GM21526 (cell line): ENCODE data around the gene PRODH2.

Experiments used
- ATAC-seq: cut with Tn5 transposase; IDR thresholded peaks from one replicate; pipeline ENCODE4 v1.9.1; 2021; ENCODE audit warnings: moderate library complexity; ENCODE audit not compliant: unreplicated experiment, low FRiP score

PRODH2 gene, protein sequence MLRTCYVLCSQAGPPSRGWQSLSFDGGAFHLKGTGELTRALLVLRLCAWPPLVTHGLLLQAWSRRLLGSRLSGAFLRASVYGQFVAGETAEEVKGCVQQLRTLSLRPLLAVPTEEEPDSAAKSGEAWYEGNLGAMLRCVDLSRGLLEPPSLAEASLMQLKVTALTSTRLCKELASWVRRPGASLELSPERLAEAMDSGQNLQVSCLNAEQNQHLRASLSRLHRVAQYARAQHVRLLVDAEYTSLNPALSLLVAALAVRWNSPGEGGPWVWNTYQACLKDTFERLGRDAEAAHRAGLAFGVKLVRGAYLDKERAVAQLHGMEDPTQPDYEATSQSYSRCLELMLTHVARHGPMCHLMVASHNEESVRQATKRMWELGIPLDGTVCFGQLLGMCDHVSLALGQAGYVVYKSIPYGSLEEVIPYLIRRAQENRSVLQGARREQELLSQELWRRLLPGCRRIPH

DNA sequence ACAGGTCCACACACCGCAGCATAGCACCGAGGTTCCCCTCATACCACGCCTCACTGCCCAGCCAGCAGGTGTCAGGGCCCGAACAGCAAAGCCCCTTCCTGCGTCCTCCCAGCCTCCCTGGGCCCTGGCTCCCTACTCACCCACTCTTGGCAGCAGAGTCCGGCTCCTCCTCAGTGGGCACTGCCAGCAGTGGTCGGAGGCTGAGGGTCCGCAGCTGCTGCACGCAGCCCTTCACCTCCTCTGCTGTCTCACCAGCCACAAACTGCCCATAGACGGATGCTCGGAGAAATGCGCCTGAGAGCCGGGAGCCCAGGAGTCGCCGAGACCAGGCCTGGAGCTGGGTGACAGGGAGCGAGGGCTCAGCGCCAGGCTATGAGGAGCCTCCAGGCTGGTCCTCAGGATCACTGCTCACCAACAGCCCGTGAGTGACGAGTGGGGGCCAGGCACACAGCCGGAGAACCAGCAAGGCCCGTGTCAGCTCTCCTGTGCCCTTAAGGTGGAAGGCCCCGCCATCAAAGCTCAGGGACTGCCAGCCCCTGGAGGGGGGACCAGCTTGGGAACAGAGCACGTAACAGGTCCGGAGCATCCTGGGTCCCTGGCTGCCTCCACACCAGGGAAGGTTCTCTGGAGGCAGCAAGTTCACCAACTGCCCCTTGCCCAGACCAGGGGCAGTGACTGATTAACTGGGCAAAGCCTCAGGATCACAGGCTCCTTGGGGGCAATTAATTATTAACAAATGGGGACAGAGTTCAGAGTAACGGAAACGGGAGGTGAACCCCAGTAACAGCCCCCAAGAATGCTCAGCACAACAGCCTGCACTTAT is at the start of gene PRODH2:
PRODH2 (minus strand) TSS at position 626 of the 823 bp plus-strand sequence; CDS start at position 586, 40 bp downstream.
- ATAC-seq: no peak

DNA sequence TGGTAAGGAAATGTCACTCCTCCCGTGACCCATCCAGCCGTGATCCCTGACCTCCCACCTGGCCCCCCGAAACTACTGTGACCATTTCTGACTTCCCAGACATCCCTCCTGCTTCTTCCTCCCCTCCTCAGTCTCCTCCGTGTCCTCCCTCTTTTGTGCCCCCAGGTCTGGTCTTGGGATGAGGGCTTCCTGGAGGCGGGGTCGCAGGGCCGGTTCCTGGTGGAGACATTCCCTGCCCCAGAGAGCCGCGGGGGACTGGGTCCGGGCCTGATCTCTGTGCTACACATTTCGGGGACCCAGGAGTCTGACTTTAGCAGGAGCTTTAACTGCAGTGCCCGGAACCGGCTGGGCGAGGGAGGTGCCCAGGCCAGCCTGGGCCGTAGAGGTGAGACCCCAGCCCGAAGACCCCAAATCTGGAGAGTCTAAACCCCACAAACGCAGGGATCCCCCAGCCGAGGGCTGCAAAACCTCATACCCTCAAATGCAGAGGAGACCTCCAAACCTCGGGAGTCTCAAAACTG is 49.1 kb upstream of the PRODH2 start:
- no peak for ATAC-seq

DNA sequence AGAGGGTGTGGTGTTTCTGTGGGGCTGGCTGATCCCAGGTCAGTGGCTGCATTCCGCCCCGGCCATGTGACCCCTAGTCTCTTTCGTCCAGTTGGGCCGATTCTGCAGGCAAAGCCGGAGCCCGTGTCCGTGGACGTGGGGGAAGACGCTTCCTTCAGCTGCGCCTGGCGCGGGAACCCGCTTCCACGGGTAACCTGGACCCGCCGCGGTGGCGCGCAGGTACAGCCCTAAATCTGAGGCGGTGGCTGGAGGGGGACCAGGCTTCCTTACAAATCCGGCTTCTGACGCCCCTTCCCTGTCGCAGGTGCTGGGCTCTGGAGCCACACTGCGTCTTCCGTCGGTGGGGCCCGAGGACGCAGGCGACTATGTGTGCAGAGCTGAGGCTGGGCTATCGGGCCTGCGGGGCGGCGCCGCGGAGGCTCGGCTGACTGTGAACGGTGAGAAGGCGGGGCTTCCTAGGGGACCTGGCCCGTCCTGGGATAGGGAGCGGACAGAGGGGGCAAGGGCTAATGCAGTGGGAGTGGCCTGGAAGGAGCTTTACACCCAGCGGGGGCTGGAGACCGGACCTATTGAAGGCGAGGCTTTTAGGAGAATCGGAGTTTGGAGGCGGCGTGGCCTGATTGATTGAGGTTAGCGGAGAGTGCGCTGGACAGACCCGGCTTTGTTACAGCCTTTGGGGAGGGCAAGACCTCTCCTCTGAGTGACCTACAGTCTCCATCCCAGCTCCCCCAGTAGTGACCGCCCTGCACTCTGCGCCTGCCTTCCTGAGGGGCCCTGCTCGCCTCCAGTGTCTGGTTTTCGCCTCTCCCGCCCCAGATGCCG is 48.4 kb upstream of the PRODH2 start:
- ATAC-seq: no peak

DNA sequence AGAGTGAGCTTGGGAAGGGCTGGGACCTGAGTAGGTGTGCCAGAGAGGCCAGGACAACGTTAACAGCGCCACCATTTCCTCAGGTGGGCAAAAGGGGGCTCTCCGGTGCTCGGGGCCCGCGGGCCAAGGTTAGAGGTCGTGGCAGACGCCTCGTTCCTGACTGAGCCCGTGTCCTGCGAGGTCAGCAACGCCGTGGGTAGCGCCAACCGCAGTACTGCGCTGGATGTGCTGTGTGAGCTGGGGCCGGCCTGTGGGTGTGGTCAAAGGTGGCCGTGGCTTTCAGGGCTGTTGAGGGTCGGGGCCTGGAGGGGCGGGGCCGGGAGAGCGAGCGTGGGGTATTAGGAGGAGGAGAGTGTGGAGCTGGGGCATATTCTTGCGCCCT is 47.8 kb upstream of the PRODH2 start:
- no peak for ATAC-seq

DNA sequence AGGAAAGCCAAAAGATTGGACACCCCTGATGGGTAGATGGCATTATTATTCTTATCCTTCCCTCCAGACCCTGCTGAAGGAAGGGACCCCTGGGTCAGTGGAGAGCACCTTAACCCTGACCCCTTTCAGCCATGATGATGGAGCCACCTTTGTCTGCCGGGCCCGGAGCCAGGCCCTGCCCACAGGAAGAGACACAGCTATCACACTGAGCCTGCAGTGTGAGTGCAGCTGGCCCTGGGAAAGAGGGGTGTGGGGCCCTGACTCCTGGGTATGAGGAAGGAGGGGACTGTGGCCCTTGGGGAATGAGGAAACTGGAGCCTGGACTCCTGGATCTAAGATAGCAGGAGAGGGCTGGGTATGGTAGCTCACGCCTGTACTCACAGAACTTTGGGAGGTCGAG is 46.8 kb upstream of the PRODH2 start:
- no peak for ATAC-seq

DNA sequence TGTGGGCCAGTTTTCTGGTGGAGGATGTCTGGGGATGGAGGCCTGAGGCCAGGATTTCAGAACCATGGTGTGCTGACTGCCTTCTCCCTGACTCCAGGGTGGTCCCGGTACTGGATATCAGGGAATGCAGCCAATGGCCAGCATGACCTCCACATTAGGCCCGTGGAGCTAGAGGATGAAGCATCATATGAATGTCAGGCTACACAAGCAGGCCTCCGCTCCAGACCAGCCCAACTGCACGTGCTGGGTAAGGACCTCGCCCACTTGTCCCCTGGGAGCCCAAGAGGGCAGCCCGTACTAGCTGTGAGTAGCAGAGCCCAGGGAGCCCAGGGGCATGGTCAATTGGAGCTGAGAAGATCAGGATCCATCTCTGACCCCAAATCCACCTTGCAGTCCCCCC is 45.7 kb upstream of the PRODH2 start:
- ATAC-seq: no peak

DNA sequence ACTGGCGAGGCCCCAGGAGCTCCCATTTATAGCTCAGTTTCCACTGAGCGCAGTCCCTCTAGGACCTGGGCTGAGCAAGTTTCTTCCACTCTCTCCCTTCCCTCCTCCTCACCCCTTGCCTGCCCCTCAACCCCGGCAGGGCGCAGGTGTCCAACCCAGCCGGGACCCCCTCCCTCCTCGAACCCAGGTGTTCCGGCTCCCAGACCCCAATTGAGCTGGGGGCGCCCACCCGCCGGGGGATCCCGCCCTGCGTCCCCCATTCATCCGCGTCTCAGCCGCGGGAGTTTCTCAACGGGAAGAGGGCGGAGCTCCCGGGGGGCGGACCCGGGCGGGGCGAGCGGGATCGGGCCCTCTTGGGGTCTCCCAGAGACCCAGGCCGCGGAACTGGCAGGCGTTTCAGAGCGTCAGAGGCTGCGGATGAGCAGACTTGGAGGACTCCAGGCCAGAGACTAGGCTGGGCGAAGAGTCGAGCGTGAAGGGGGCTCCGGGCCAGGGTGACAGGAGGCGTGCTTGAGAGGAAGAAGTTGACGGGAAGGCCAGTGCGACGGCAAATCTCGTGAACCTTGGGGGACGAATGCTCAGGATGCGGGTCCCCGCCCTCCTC is 44.0 kb upstream of the PRODH2 start, which contains the start of gene KIRREL2:
KIRREL2 (plus strand) TSS at position 366 of the 604 bp plus-strand sequence; CDS start at position 575, 209 bp downstream.
- ATAC-seq: no peak

DNA sequence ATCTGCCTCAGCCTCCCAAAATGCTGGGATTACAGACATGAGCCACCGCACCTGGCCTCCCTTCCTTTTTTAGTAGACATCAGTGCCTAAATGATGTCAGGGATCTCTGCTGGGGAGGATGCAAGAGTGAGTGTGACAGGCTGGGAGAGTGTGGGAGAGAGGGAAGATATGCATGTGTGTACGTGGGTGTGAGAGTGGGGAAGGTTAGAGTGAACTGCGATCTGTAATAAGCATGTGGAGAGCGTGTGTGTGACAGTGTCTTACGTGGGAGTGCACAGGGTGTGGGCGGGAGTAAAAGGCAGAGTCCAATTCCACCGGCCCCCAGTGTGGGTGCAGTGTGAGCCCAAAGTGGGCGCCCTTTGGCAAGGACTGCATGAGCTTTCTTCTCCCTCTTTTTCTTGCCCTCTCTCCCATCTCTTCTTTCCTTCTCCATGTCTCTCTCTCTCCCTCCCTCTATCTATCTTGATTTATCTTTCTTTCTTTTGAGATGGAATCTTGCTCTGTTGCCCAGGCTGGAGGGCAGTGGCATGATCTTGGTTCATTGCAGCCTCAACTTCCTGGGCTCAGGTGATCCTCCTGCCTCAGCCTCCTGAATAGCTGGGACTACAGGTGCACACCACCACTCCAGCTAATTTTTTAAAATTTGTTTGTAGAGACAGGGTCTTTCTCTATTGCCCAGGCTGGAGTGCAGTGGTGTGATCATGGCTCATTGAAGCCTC is 40.6 kb upstream of the PRODH2 start:
- no peak for ATAC-seq

DNA sequence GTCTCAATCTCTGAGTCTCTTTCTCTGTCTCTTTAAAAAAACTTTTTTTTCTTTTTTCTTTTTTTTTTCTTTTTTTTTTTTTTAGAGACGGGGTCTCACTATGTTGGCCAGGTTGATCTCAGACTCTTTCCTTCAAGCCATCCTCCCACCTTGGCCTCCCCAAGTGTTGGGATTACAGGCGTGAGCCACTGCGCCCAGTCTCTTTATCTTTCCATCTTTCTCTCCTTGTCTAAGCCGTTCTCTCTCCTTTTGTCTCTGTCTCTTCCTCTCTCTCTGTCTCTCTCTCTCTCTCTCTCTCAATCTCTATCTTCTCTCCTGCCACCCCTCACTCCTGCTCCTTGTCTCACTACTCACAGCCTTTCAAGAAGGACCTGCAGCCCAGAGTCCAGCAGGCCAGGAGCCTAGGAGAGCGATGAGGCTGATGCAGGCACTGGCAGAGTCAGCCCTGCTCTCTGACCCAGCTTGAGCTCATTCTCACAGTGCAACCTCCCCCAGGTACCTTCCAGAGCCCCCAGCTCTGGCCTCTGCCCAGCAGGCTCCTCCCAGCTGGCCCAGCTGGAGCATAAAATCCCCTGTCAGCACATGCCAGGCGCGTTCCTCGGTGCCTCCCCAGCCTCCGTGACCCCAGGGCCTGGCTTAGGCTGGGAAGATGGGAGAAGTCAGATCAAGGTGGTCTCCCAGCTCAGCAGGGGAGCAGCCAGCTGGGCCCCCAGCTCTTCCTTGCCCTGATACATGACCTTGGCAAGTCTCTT is 39.6 kb upstream of the PRODH2 start, which contains the start of gene NPHS1:
NPHS1 (minus strand) TSS at position 476 of the 752 bp plus-strand sequence. CDS start 667 bp downstream, outside the sequence.
- no peak for ATAC-seq

DNA sequence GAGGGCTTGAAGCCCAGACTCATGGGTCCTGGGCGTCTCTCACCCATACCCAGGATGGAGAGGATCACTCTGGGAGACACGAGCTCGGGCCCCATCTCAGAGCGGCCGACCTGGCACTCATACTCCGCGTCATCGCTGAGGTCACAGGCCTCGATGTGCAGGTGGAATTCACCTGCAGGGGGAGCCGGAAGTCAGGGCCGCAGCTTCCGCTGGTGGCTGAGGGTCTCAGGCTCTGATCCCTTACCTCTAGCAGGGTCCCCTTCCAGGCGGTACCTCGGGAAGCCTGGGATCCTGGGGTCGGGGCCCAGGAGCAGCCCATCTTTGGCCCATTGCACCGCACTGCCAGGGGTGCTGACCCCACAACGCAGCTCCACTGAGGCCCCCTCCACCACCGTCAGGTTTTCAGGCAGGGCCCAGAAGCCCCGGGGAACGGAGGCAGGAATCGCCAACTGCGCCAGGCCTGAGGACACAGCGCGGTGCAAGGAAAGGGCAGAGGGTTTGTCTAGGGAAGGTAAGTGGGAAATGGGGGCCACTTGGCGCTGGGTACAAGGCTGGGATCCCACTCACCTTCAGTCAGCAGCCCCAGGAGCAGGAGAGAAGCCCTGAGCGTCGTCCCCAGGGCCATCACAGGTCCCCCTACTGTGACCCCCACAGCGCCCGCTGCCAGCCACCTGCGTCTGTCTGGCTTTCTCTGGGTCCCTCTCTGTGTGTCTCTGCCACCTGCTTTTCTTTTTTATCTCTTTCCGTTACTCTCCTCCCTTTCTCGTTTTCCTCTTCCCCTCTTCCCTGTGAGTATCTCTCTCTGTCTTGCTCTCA is 38.8 kb upstream of the PRODH2 start:
- no peak for ATAC-seq

DNA sequence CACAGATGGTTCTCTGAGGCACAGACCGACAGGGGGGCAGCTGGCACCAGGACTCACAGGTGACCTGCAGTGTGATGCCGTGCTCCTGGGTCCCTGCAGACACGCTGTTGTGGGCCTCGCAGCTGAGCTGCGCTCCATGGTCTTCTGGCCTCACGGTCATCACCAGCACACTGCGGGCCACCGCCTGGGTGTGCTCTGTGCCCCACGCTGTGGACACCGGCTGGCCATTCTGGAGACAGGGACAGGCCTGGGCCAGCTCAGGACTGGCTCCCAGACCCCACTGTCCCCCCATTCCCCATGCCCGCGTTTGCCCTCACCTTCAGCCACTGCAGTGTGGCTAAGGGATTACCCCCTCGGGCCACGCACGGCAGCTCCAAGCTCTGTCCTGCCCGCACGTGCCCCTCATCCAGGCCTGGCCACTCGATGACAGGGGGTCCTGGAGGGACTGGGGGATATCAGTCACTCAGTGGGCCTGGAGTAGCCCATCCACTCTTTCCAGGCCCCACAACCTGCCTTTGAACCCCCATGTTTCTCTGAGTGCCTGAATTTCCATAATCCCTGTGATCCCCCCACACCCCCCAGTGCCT is 36.4 kb upstream of the PRODH2 start:
- no peak for ATAC-seq

DNA sequence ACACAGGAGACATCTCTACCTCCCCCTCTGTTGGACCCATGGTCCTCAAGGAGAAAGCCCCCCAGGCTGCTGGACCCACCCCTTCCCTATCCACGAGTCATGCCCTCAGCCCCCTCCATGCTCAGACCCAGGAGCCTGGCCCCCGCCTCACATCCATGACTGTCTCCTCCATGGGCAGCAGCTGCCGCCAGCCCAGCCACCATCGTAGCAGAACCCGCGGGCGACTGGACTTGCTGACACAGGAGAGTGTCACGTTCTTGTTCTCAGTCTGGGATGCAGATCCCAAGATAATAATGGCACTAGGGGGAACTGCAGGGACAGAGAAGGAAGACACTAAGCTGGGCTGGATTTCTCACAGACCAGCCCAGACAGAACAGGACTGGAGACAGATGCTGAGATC is 35.8 kb upstream of the PRODH2 start:
- ATAC-seq: no peak

DNA sequence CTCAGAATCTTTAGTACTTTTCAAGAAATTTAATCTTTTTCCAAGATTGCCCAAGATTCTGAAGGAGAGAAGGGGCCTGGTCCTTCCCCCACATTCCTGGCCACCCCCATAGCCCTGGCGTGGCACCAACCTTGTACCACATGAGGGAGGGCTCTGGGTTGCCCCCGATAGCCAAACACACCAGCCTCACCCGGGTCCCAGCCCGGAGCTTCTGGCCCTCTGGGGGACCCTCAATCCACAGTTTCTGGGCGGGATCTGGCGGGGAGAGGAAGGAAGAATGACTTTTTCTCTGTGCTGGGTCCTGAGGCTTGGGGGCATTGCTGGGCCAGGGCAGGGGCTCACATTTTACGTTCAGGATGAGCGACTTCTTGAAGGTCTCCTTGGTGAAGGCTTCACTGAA is 35.3 kb upstream of the PRODH2 start:
- ATAC-seq: no peak

DNA sequence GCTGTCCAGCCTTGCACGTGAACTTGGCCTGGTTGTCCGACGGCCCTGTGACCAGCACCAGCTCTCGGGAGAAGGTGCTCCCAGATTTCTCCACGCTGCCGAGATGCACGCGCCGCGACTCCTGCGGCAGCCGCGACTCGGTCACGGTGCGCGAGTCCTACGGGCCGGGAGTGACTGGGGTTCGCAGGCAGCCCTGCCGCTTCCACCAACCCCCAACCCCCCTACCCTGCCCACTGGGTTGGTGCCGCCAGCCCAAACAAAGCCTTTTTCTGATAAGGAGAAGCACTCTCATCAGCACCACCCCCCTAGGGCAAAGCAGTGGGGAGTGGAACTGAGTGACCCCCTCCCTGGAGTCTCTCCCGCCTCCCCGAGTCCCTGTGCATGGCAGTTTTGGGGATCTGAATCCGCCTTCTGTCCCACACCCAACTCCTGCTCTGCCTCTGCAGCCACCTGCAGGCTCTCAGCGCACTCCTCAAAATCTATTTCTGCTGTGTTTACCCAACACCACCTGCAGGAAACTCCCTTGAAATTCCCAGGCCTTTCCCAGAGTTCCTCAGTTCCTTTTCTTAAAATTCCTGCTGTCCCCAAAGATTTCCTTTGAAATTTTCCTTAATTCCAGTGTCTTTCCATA is 33.5 kb upstream of the PRODH2 start:
- ATAC-seq: no peak

DNA sequence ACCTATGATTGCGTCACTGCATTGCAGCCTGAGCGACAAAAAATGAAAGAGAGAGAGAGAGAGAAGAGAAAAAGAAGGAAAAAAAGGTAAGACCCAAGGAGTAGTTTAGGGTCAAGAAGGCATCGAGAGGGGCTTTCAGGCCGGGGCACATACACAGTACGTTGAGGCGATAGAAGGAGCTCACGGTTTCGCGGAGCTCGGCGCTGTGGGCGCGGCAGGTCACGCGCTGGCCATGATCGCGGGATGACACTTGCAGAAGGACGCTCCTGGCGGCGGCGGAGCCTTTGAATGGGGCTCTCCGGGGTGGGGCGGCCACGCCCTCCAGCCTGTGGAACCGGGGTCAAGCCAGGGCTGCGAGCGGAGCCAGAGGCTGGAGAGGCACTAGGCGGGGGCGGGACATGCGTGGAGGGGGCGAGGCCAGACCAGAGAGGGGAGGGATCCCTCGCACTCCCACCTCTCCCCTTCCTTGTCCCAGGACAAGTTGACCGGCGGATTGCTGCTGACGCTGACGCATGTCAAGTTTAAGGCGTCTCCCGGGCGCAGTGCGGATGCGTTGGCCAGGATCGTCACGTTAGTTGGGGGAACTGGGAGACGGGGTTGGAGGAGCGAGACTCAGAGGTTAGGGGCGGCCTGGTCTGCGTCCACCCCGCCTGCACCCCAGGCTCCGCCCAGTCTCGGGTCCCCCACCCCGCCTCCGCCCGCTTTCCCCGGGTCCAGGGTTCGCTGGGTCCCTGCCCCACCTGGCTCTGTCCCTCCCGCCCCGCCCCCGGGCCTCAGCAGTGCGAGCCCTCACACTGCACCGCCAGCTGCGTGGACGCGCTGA is 32.8 kb upstream of the PRODH2 start:
- ATAC-seq: no peak
